ENCODE data around the gene KIF16B.

KIF16B gene

DNA sequence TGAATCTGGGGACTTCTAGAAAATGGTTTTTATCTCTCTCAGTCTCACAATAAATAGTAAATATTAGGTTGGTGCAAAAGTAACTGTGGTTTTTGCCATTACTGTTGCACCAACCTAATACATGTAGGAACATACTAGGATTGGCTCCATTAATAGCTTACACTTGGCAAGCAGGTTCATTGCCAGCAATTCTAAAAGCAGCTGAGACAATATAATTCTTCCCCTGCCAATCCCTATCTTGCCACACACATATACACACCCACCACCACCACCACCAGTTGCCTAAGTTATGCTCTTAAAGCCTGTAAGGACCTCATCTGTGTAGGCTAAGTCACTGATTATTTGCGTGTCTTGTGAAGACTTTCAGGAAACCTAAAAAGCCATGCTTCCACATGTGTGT lies 145.1 kb downstream of the KIF16B start:
- peaks cover 57% of the 10 kb centered on the region for H3K36me3 Mint-ChIP-seq (ENCODE audit: low read depth)
- H3K4me1 Mint-ChIP-seq (ENCODE audit: low read depth): no peaks in the 10 kb centered on the region

GRCh38 chr20:16427571-16427970 lies 145.7 kb downstream of the KIF16B start:
- Mint-ChIP-seq H3K36me3 (ENCODE audit: low read depth) (peaks cover 62% of the 10 kb centered on the region), H3K4me3 (no peak overlapping the region), H3K27ac (no peak overlapping the region), H3K4me1 (ENCODE audit: low read depth) (no peaks in the 10 kb centered on the region), H3K9me3 (peaks cover 25% of the 10 kb centered on the region), H3K27me3 (no peaks in the 10 kb centered on the region)
- intact Hi-C loops (cut with micrococcal nuclease): no loop called here

More for the DNA sequence above, 145.1 kb downstream of the KIF16B start:
- Mint-ChIP-seq H3K27me3 (no peaks in the 10 kb centered on the region), H3K27ac (no peak overlapping the region), H3K9me3 (peaks cover 25% of the 10 kb centered on the region), H3K4me3 (no peak overlapping the region)
- intact Hi-C loops (cut with micrococcal nuclease): no loop called here

DNA sequence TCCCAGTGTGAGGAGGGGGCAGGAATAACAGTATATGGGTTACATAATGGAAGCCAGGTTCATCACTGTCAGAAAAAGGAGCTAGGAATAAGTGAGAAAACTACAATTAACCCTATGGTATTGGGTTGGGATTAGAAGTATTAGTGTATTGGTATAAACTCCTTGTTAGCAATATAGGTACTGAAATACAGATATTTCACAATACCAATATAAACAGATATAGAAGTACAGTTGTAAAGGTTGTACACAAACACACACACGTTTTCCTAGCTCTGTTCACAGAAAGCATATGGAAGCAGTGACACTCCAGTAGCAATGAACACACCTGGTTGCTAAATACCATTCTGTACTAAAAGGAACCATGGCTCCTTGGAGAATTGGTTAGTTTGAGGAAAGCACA lies 148.5 kb downstream of the KIF16B start:
- no peak overlapping the region for H3K27ac Mint-ChIP-seq
- intact Hi-C loops (cut with micrococcal nuclease): no loop called here
- H3K9me3 Mint-ChIP-seq: peaks cover 25% of the 10 kb centered on the region
- H3K4me1 Mint-ChIP-seq (ENCODE audit: low read depth): no peaks in the 10 kb centered on the region
- no peaks in the 10 kb centered on the region for H3K27me3 Mint-ChIP-seq
- no peak overlapping the region for H3K4me3 Mint-ChIP-seq
- peaks cover 58% of the 10 kb centered on the region for H3K36me3 Mint-ChIP-seq (ENCODE audit: low read depth)

GRCh38 chr20:16423311-16424212 lies 149.7 kb downstream of the KIF16B start:
- Mint-ChIP-seq H3K27ac (no peak overlapping the region), H3K9me3 (peaks cover 30% of the 10 kb centered on the region), H3K36me3 (ENCODE audit: low read depth) (peaks cover 68% of the 10 kb centered on the region), H3K4me1 (ENCODE audit: low read depth) (no peaks in the 10 kb centered on the region), H3K4me3 (no peak overlapping the region), H3K27me3 (no peaks in the 10 kb centered on the region)
- intact Hi-C loops (cut with micrococcal nuclease): no loop called here

DNA sequence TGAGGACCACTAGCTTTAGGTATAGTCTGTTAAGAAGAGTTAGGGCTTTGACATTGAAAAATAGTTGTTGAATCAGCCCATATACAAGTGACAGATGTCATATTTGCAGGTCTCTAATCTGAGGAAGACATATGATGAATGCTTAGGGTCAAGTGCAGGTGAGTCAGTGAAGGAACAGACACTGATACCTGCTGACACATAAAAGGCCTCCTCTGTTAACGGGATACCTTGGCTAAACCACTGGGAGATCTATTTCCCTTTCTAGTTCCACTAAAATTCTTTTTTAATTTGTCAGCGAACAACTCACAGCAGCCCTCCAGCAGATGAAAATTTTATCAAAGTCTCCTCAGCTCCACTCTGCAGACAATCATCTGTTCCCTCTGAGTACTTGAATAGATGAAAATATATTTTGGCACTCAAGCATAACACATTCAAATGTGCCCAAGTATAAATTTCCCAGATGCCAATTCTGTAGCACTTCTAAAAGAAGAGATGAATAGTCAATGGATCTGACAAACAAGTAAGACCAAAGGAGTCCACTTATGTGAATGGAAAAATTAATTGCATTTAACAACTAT lies 154.0 kb downstream of the KIF16B start:
- Mint-ChIP-seq H3K27me3 (no peaks in the 10 kb centered on the region), H3K27ac (no peak overlapping the region), H3K36me3 (ENCODE audit: low read depth) (peaks cover 51% of the 10 kb centered on the region), H3K4me3 (no peak overlapping the region), H3K4me1 (ENCODE audit: low read depth) (peaks cover 20% of the 10 kb centered on the region), H3K9me3 (peaks cover 10% of the 10 kb centered on the region)
- intact Hi-C loops (cut with micrococcal nuclease): no loop called here

GRCh38 chr20:16418616-16419015 lies 154.6 kb downstream of the KIF16B start:
- Mint-ChIP-seq H3K27ac (no peak overlapping the region), H3K27me3 (no peaks in the 10 kb centered on the region), H3K36me3 (ENCODE audit: low read depth) (peaks cover 45% of the 10 kb centered on the region), H3K4me1 (ENCODE audit: low read depth) (peaks cover 20% of the 10 kb centered on the region), H3K9me3 (peaks cover 8% of the 10 kb centered on the region), H3K4me3 (no peak overlapping the region)
- intact Hi-C loops (cut with micrococcal nuclease): no loop called here

DNA sequence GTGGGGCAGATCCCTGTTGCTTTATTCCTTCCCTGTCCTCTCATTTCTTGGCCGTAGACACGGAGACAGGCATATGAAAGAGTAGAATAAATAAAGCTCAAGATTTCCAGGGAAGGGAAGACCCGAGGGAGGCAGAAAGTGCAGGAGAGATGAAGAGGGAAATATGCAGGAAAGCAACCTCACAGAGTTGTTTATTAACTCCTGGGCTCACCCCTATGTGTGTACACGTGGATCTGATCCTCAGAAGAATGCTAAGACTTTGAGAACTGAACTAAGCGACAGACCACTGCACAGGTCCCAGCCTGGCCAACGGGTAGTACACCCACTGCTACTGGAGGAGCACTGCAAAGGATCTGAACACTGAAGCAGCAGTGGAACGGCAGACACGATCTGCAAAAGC lies 156.2 kb downstream of the KIF16B start:
- Mint-ChIP-seq H3K36me3 (ENCODE audit: low read depth) (peaks cover 41% of the 10 kb centered on the region), H3K4me3 (no peak overlapping the region), H3K9me3 (peaks cover 14% of the 10 kb centered on the region), H3K27ac (no peak overlapping the region), H3K27me3 (no peaks in the 10 kb centered on the region), H3K4me1 (ENCODE audit: low read depth) (peaks cover 20% of the 10 kb centered on the region)
- intact Hi-C loops (cut with micrococcal nuclease): no loop called here

- H3K27ac Mint-ChIP-seq: no peak overlapping the region
- H3K27me3 Mint-ChIP-seq: no peaks in the 10 kb centered on the region
- peaks cover 47% of the 10 kb centered on the region for H3K36me3 Mint-ChIP-seq (ENCODE audit: low read depth)
- H3K4me1 Mint-ChIP-seq (ENCODE audit: low read depth): peaks cover 20% of the 10 kb centered on the region
- peaks cover 23% of the 10 kb centered on the region for H3K9me3 Mint-ChIP-seq
- no peak overlapping the region for H3K4me3 Mint-ChIP-seq
- intact Hi-C loops (cut with micrococcal nuclease): no loop called here
Observed at GRCh38 chr20:16415071-16416053, 157.9 kb downstream of the KIF16B start.

- Mint-ChIP-seq H3K27me3 (no peaks in the 10 kb centered on the region), H3K36me3 (ENCODE audit: low read depth) (peaks cover 40% of the 10 kb centered on the region), H3K9me3 (peaks cover 15% of the 10 kb centered on the region)
Observed at GRCh38 chr20:16412906-16413305, 160.3 kb downstream of the KIF16B start.

DNA sequence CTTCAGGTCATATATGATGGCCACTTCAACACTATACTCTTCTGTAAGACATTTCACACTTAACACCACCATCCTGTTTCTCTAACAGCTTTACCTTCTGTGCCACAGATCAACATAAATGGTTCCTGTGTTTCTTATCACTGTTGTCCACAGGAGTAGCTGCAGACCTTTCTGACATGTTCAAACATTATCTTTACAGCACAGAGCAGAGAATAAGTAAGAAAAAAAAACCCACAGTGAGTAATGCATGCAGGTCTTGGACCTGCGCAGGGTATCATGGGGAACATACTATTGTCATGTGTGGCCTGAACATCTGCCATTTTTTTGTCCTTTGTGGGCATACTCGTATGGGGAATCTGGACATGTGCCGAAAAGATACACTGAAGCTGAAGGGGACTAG lies 161.9 kb downstream of the KIF16B start:
- H3K9me3 Mint-ChIP-seq: peaks cover 15% of the 10 kb centered on the region
- H3K36me3 Mint-ChIP-seq (ENCODE audit: low read depth): peaks cover 27% of the 10 kb centered on the region
- no peak overlapping the region for H3K4me3 Mint-ChIP-seq
- intact Hi-C loops (cut with micrococcal nuclease): no loop called here
- H3K27ac Mint-ChIP-seq: no peak overlapping the region
- H3K27me3 Mint-ChIP-seq: no peaks in the 10 kb centered on the region
- H3K4me1 Mint-ChIP-seq (ENCODE audit: low read depth): peaks cover 14% of the 10 kb centered on the region

More at GRCh38 chr20:16412906-16413305, 160.3 kb downstream of the KIF16B start:
- intact Hi-C loops (cut with micrococcal nuclease): no loop called here
- H3K4me1 Mint-ChIP-seq (ENCODE audit: low read depth): peaks cover 20% of the 10 kb centered on the region
- H3K27ac Mint-ChIP-seq: no peak overlapping the region
- H3K4me3 Mint-ChIP-seq: no peak overlapping the region

GRCh38 chr20:16410626-16411025 lies 162.6 kb downstream of the KIF16B start:
- H3K4me1 Mint-ChIP-seq (ENCODE audit: low read depth): peaks cover 7% of the 10 kb centered on the region
- peaks cover 30% of the 10 kb centered on the region for H3K36me3 Mint-ChIP-seq (ENCODE audit: low read depth)
- peaks cover 15% of the 10 kb centered on the region for H3K9me3 Mint-ChIP-seq
- H3K27me3 Mint-ChIP-seq: no peaks in the 10 kb centered on the region
- no peak overlapping the region for H3K4me3 Mint-ChIP-seq
- no peak overlapping the region for H3K27ac Mint-ChIP-seq
- intact Hi-C loops (cut with micrococcal nuclease): no loop called here

- no peak overlapping the region for H3K27ac Mint-ChIP-seq
- peaks cover 15% of the 10 kb centered on the region for H3K9me3 Mint-ChIP-seq
- no peaks in the 10 kb centered on the region for H3K27me3 Mint-ChIP-seq
- H3K4me1 Mint-ChIP-seq (ENCODE audit: low read depth): no peaks in the 10 kb centered on the region
- no peak overlapping the region for H3K4me3 Mint-ChIP-seq
- peaks cover 43% of the 10 kb centered on the region for H3K36me3 Mint-ChIP-seq (ENCODE audit: low read depth)
- intact Hi-C loops (cut with micrococcal nuclease): no loop called here
Observed at GRCh38 chr20:16408981-16409380, 164.3 kb downstream of the KIF16B start.

DNA sequence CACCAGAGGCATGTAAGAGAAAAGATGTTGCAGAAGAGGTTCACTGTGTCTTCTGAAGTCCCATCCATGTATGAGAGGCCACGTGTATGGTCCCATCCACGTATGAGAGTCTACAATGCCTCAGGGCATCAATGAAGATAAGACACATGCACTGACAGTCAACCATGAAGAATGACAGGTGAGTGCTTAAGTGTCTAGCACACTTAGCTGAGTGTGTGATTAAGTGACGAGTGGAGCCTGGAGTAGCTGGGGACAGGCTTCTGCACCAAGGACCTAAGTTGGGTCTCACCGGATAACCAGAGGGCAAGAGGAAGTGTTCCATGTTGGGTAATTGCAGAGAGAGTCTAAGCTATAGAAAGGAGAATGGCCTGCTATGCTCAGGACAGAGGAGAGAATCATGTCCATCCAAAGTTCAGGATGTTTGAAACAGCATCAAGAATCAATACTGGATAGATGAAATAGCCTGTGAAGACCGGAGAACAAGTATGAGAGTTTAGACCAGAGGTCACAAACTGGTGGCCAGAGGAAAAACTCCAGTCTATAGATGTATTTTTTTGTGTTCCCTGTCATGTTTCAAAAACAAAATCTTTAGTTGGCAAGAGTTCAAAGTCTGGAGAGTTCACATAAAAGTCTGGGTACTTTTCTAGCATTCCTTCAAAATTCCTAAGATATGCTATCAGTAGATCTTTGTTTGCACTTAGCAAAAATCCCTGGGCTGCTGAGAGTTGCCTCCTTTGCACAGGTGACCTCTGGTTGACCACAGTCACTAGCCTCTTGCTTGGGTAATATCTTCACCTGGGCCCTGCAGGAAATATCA lies 165.8 kb downstream of the KIF16B start:
- Mint-ChIP-seq H3K36me3 (ENCODE audit: low read depth) (peaks cover 58% of the 10 kb centered on the region), H3K27ac (no peak overlapping the region), H3K4me3 (no peak overlapping the region), H3K4me1 (ENCODE audit: low read depth) (no peaks in the 10 kb centered on the region), H3K9me3 (peaks cover 14% of the 10 kb centered on the region), H3K27me3 (no peaks in the 10 kb centered on the region)
- intact Hi-C loops (cut with micrococcal nuclease): no loop called here

All from dendritic cell treated with granulocyte-macrophage colony-stimulating factor and Interleukin-4, amounts not matched to agents 40 ng/mL and 50 ng/mL, for 4 days (primary cell).